Astrocyte of the spinal cord (primary cell): ENCODE results near the gene SPR.

Experiments used
- DNase-seq: peaks from one replicate; pipeline ENCODE4 v3.0.0; 2011; ENCODE audit warnings: low read depth, low spot score
- H3K4me3 ChIP-seq: 2 replicates; pipeline ENCODE4 v1.5.1; 2011; ENCODE audit warnings: low read depth, mild to moderate bottlenecking, low read length, moderate library complexity
- in situ Hi-C: cut with HindIII; loops from 2 replicates; pipeline ENCODE4 v1.10.0; 2017; ENCODE audit warnings: low sequenced_read_pairs
- TF ChIP-seq, protein P1 (sequence below): IDR thresholded peaks from 2 replicates; pipeline ENCODE4 v1.5.1; 2012; ENCODE audit warnings: low read depth, mild to moderate bottlenecking, low read length, inconsistent platforms

The SPR gene

DNA sequence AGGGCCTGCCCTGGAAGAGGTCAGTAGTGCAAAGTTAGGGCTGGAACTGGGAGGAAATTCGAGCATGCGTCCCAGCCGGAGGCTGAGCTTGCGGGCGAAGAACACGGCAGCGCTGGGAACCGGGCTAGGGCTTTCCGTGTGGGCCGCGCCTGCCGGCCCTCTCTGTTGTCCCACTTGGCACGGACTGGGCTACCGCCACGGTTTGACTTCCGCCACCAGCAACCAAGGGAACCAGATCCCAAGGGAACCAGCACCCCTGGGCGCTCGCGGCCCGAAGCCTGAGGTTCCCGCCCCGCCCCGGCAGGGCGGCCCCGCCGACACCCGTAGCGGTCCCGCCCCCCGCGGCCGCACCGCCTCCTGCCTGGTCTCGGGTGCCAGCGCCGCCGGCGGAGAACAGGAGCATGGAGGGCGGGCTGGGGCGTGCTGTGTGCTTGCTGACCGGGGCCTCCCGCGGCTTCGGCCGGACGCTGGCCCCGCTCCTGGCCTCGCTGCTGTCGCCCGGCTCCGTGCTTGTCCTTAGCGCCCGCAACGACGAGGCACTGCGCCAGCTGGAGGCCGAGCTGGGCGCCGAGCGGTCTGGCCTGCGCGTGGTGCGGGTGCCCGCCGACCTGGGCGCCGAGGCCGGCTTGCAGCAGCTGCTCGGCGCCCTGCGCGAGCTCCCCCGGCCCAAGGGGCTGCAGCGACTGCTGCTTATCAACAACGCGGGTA lies at the start of gene SPR:
TSS of gene SPR (plus strand) at position 377 of the 708 bp plus-strand sequence. CDS start at position 402, 25 bp downstream.
- H3K4me3 ChIP-seq, result peak within 1 kb of the TSS; percentile 55
- peak; percentile 41 for DNase-seq
- TF ChIP-seq, protein P1, sequence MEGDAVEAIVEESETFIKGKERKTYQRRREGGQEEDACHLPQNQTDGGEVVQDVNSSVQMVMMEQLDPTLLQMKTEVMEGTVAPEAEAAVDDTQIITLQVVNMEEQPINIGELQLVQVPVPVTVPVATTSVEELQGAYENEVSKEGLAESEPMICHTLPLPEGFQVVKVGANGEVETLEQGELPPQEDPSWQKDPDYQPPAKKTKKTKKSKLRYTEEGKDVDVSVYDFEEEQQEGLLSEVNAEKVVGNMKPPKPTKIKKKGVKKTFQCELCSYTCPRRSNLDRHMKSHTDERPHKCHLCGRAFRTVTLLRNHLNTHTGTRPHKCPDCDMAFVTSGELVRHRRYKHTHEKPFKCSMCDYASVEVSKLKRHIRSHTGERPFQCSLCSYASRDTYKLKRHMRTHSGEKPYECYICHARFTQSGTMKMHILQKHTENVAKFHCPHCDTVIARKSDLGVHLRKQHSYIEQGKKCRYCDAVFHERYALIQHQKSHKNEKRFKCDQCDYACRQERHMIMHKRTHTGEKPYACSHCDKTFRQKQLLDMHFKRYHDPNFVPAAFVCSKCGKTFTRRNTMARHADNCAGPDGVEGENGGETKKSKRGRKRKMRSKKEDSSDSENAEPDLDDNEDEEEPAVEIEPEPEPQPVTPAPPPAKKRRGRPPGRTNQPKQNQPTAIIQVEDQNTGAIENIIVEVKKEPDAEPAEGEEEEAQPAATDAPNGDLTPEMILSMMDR, result no peak
- in situ Hi-C loops, result no loop called here

DNA sequence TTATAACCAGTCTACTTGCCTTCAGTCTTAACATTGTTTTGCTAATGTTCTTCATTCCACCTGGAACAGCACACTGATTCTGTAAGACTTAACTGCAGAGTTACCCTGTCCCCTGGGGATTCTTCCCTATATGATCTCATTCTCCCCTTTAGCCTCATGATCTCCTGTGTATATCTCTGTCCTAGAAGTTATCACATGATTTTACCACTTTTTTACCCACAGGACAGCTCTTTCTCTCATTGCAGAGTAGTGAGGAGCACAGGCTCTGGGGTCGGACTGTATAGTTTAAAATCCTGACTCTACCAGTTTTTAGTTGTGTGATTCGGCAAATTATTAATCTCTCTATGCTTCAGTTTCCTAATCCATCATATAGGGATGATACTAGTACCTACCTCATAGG lies 47.1 kb upstream of the SPR start:
- TF ChIP-seq, protein P1, result no peak
- no peak for DNase-seq
- no peak overlapping the region for H3K4me3 ChIP-seq
- in situ Hi-C loops, result no loop called here

DNA sequence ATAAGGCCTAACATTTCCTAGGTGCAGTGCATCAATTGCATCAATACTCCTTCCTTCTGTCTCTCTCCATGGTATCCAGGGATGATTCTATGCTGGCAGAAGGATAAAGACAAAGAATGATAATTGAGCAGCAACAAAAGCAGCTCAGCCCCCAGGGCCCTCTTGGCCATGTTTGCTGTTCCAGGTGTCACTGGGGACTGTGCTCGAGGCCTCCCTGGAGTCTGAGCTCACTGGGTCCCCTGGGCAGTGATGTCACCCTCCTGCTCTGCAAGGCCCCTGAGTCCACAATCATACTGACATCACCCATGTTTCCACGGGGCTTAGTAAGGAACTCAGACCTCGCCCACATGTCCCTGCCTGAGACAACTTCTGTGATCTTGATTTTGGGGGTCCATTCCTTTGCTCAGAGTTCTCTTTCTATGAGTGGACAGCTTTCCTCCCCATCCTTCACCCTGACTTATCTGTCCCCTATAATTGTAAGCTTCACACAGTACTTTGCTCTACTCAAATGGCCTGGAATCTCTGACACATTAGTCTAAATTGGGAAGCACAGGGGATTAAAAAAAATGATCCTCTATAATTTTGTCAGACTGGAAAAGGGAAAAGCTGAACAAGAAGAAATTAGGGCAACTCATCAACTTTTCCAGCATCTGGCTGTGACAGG lies 45.6 kb upstream of the SPR start:
- TF ChIP-seq, protein P1, result no peak
- no peak overlapping the region for H3K4me3 ChIP-seq
- in situ Hi-C loops, result no loop called here
- DNase-seq, result no peak

DNA sequence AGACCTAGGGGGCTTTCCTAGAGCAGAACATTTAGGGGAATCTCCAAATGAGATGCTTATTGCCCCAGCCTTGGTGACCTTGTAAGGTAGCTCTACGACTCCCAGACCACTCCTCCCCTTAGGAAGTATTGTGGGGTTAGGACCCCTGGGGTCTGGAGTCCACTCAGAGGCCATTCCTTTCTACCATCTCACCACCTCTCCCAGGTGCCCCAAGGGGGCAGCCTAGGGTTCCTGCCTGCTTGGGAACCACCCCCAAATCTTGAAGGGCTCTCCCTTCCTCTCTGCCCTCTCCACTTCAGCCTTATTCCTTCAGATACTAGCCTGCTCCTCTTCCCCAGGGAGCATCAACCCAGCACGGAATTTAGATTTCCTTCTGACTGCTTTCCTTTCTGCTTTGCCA lies 43.9 kb upstream of the SPR start:
- no peak overlapping the region for H3K4me3 ChIP-seq
- no peak for DNase-seq
- in situ Hi-C loops, result no loop called here
- TF ChIP-seq, protein P1, result no peak

DNA sequence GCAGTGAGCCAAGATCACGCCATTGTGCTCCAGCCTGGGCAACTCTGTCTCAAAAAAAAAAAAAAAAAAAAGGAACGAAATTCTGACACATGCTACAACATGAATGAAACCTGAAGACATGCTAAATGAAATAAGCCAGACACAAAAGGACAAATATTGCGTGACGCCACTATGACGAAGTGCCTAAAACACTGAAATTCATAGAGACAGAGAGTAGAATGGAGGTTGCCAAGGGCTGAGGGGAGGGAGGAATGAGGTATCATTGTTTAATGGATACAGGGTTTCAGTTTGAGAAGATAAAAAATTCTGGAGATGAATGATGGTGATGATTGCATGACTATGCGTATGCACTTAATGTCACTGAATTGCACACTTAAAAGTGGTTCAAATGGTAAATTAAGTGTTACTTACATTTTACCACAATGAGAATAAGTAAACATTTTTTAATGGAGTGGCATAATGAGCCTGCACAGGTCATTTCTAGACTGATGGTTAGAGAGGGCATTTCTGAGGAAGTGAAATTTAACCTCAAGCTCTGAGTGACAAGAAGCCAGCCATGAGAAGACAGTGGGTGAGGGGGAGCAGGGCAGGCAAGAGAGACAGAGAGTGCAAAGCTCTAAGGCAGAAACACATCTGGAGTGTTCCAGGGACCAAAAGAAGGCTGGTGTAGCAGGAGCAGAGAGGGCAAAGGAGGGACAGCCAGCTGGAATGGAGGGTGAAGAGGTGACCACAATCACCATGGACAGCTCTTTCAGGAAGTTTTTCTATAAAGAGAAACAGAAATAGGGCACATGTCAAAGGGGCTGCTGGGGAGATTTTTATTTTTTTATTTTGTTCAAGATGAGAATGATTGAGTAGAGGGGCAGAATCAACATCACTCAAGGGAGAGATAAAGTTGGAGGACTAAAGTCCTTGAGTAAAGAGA lies 40.8 kb upstream of the SPR start:
- in situ Hi-C loops, result no loop called here

More for the DNA sequence above, 40.8 kb upstream of the SPR start:
- H3K4me3 ChIP-seq, result no peak overlapping the region
- TF ChIP-seq, protein P1, result no peak
- no peak for DNase-seq
